ENCODE results near the gene ARHGAP6.

The ARHGAP6 gene

GRCh38 chrX:11407331-11408108 is 258.2 kb downstream of the ARHGAP6 start:
- no peaks in the 10 kb centered on the region for H3K9me3 ChIP-seq (ENCODE audit: severe bottlenecking)
- no peaks in the 10 kb centered on the region for H3K27me3 ChIP-seq (ENCODE audit: insufficient read depth, poor library complexity, severe bottlenecking)
- no peak overlapping the region for H3K27ac ChIP-seq (ENCODE audit: poor library complexity, severe bottlenecking)
- H3K4me3 ChIP-seq (ENCODE audit: severe bottlenecking): no peak overlapping the region
- no peak for TF ChIP-seq CTCF (IDR thresholded peaks at IDR 0.05; ENCODE audit: poor library complexity, severe bottlenecking)
- no peak for ATAC-seq (ENCODE audit: low read depth)
- H3K36me3 ChIP-seq (ENCODE audit: low read depth): no peaks in the 10 kb centered on the region
- no peak for DNase-seq (ENCODE audit: low spot score)
- no peaks in the 10 kb centered on the region for H3K4me1 ChIP-seq (ENCODE audit: insufficient read depth, poor library complexity, severe bottlenecking)

- no peak for ATAC-seq (ENCODE audit: low read depth)
- H3K9me3 ChIP-seq (ENCODE audit: severe bottlenecking): no peaks in the 10 kb centered on the region
- no peaks in the 10 kb centered on the region for H3K4me1 ChIP-seq (ENCODE audit: insufficient read depth, poor library complexity, severe bottlenecking)
- no peaks in the 10 kb centered on the region for H3K27me3 ChIP-seq (ENCODE audit: insufficient read depth, poor library complexity, severe bottlenecking)
- TF ChIP-seq CTCF (IDR thresholded peaks at IDR 0.05; ENCODE audit: poor library complexity, severe bottlenecking): no peak
- no peaks in the 10 kb centered on the region for H3K36me3 ChIP-seq (ENCODE audit: low read depth)
- H3K4me3 ChIP-seq (ENCODE audit: severe bottlenecking): no peak overlapping the region
- DNase-seq (ENCODE audit: low spot score): no peak
- H3K27ac ChIP-seq (ENCODE audit: poor library complexity, severe bottlenecking): no peak overlapping the region
Observed at GRCh38 chrX:11406109-11406765, 259.5 kb downstream of the ARHGAP6 start.

- no peak overlapping the region for H3K27ac ChIP-seq (ENCODE audit: poor library complexity, severe bottlenecking)
- no peaks in the 10 kb centered on the region for H3K9me3 ChIP-seq (ENCODE audit: severe bottlenecking)
- H3K27me3 ChIP-seq (ENCODE audit: insufficient read depth, poor library complexity, severe bottlenecking): no peaks in the 10 kb centered on the region
- DNase-seq (ENCODE audit: low spot score): no peak
- no peak for ATAC-seq (ENCODE audit: low read depth)
- H3K4me3 ChIP-seq (ENCODE audit: severe bottlenecking): no peak overlapping the region
- no peak for TF ChIP-seq CTCF (IDR thresholded peaks at IDR 0.05; ENCODE audit: poor library complexity, severe bottlenecking)
- H3K36me3 ChIP-seq (ENCODE audit: low read depth): no peaks in the 10 kb centered on the region
- H3K4me1 ChIP-seq (ENCODE audit: insufficient read depth, poor library complexity, severe bottlenecking): no peaks in the 10 kb centered on the region
Observed at GRCh38 chrX:11403631-11404030, 262.1 kb downstream of the ARHGAP6 start.

GRCh38 chrX:11401966-11402365 is 263.8 kb downstream of the ARHGAP6 start:
- no peak overlapping the region for H3K27ac ChIP-seq (ENCODE audit: poor library complexity, severe bottlenecking)
- ATAC-seq (ENCODE audit: low read depth) (no peak), DNase-seq (ENCODE audit: low spot score) (no peak)
- TF ChIP-seq CTCF (IDR thresholded peaks at IDR 0.05; ENCODE audit: poor library complexity, severe bottlenecking): no peak
- H3K9me3 ChIP-seq (ENCODE audit: severe bottlenecking): no peaks in the 10 kb centered on the region
- no peaks in the 10 kb centered on the region for H3K27me3 ChIP-seq (ENCODE audit: insufficient read depth, poor library complexity, severe bottlenecking)
- H3K36me3 ChIP-seq (ENCODE audit: low read depth): no peaks in the 10 kb centered on the region
- H3K4me1 ChIP-seq (ENCODE audit: insufficient read depth, poor library complexity, severe bottlenecking): no peaks in the 10 kb centered on the region
- H3K4me3 ChIP-seq (ENCODE audit: severe bottlenecking): no peak overlapping the region
